Muscle layer of duodenum (tissue), 2 donors: Measurements from ENCODE around the gene MYLK4.

Experiments used
- H3K27ac ChIP-seq: one replicate; pipeline ENCODE4 v1.7.0; 2013; ENCODE audit warnings: mild to moderate bottlenecking, low read length
- H3K27me3 ChIP-seq: one replicate; pipeline ENCODE4 v1.7.0; 2013; ENCODE audit warnings: low read depth, mild to moderate bottlenecking, control low read depth, low read length
- H3K36me3 ChIP-seq, 2 donors: one replicate each; pipeline ENCODE4 v1.7.0; 2013; ENCODE audit warnings: low read length in 2 of 2, control low read depth in 1 of 2, mild to moderate bottlenecking in 1 of 2; ENCODE audit not compliant: insufficient read depth in 2 of 2, control insufficient read depth in 1 of 2
- H3K4me1 ChIP-seq, 2 donors: one replicate each; pipeline ENCODE4 v1.7.0; 2013; ENCODE audit warnings: low read length in 2 of 2, mild to moderate bottlenecking in 2 of 2, control low read depth in 1 of 2, moderate library complexity in 1 of 2; ENCODE audit not compliant: insufficient read depth in 2 of 2, control insufficient read depth in 1 of 2
- H3K4me3 ChIP-seq, 2 donors: one replicate each; pipeline ENCODE4 v1.7.0; 2013; ENCODE audit warnings: low read length in 2 of 2, low read depth in 1 of 2, mild to moderate bottlenecking in 1 of 2
- H3K9me3 ChIP-seq, 2 donors: one replicate each; pipeline ENCODE4 v1.7.0; 2013; ENCODE audit warnings: low read length in 2 of 2, control low read depth in 1 of 2, mild to moderate bottlenecking in 1 of 2; ENCODE audit not compliant: control insufficient read depth in 1 of 2
- donor health status: healthy.

The MYLK4 gene

DNA sequence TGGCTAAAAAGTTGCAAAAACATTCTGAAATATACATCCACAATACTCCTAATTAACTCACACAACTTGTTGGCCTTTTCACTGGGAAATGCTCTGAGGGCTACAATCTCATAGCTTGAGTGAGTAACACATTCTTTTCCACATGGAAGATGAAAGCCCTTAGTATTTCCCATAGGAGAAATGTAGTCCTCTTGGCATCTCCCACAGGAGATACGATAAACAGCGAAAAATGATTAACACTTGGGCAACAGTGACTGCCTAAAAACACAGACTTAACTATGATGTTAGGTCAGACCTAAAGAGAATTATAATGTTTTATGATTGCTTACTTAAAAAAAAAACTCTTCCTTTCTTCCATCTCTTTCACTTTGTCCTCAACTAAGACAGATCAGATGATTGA lies 9.0 kb downstream of the MYLK4 start:
- Histone ChIP-seq H3K27ac (no peak overlapping the region), H3K27me3 (no peaks in the 10 kb centered on the region), H3K36me3 (no peaks in the 10 kb centered on the region), H3K4me3 (no peak overlapping the region), H3K9me3 (no peaks in the 10 kb centered on the region), H3K4me1 (peaks cover 0 to 4% of the 10 kb centered on the region in 2 donors)

DNA sequence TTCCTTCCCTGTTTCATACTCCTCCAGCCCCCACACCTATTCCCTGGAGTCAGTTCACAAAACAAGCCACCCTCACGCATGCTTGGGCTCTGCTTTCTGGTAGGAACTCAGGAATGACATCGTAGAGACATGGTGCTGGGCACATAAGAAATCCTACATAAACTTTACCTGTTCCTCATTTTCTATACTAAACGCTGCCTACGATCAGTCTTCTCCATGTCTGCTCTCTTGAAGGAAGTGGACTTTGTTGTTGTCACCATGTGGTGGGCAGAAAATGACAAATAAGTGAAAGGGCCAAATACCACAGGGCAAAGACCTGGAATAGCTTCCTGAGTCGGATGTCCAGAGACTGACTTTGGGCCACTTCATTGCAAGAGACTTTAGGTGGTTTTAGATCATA lies 10.1 kb downstream of the MYLK4 start:
- Histone ChIP-seq H3K4me3 (no peak overlapping the region), H3K36me3 (no peaks in the 10 kb centered on the region), H3K27ac (no peak overlapping the region), H3K9me3 (no peaks in the 10 kb centered on the region), H3K4me1 (peaks cover 0 to 4% of the 10 kb centered on the region in 2 donors), H3K27me3 (no peaks in the 10 kb centered on the region)

GRCh38 chr6:2739335-2739734 lies 11.4 kb downstream of the MYLK4 start:
- H3K27ac ChIP-seq = no peak overlapping the region

DNA sequence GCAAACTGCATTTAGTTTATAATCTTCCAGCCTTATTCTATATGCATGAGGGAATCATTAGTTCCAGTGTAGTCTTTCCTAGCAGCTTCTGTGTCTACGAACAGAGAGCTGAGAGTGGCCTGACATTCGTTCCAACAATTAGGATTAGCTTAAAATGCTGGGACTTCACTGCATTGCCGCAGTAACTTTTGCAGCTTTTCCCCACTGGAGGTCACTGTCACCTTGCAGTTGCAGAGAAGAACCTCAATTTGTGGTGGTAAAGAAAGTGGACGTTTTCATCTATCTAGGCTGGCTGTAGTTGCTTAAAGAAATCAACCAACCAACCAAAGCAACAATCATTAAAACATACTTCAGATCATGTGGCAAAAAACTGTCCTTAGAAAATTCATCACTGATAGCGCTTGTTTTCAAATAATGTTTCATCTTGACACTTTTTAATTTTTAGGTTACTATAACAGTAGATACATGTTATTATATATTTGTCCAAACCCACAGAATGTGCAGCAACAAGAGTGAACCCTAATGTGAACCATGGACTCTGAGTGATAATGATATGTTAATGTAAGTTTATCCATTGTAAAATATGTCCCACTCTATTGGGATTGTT lies 12.2 kb downstream of the MYLK4 start:
- H3K27ac ChIP-seq = no peak overlapping the region
- H3K4me1 ChIP-seq = no peaks in the 10 kb centered on the region
- no peaks in the 10 kb centered on the region for H3K9me3 ChIP-seq
- H3K27me3 ChIP-seq = no peaks in the 10 kb centered on the region
- H3K36me3 ChIP-seq = no peaks in the 10 kb centered on the region
- no peak overlapping the region for H3K4me3 ChIP-seq

More at GRCh38 chr6:2739335-2739734, 11.4 kb downstream of the MYLK4 start:
- Histone ChIP-seq H3K36me3 (no peaks in the 10 kb centered on the region), H3K9me3 (no peaks in the 10 kb centered on the region), H3K4me1 (peaks cover 0 to 2% of the 10 kb centered on the region in 2 donors), H3K4me3 (no peak overlapping the region), H3K27me3 (no peaks in the 10 kb centered on the region)

GRCh38 chr6:2737885-2738284 lies 12.8 kb downstream of the MYLK4 start:
- no peak overlapping the region for H3K4me3 ChIP-seq
- H3K27me3 ChIP-seq = no peaks in the 10 kb centered on the region
- H3K27ac ChIP-seq = no peak overlapping the region
- peaks cover 0 to 5% of the 10 kb centered on the region in 2 donors for H3K4me1 ChIP-seq
- no peaks in the 10 kb centered on the region for H3K36me3 ChIP-seq
- H3K9me3 ChIP-seq = no peaks in the 10 kb centered on the region

DNA sequence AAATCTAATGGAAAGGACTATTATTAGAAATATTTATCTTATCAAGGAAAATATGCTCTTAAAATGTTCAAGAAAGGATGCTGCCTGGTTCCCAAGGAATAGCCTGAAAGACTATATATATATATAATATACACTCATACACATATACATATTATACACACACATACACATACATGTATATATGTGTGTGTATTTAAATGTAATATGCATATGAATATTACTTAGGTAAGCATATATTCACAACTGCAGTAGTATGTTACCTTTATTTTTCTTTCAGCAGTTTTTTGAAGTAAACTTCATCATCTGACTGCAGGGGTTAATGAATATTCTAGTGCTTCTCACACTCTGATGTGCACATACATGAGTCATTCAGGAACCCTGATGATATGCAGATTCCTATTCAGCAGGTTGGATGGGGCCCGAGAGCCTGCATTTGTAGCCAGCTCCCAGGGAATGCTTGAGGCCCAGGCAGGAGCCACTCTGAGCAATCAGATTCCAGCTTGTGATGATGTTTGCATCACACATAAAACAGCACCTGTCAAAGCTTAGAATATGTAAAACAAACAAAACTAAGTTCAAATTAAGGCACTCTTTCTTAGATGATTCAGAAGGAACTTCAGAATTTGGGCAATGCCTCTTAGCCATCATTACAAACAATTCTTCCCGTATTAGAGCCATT lies 16.1 kb downstream of the MYLK4 start:
- no peaks in the 10 kb centered on the region for H3K27me3 ChIP-seq

GRCh38 chr6:2733736-2734480 lies 16.8 kb downstream of the MYLK4 start:
- Histone ChIP-seq H3K36me3 (no peaks in the 10 kb centered on the region), H3K9me3 (no peaks in the 10 kb centered on the region), H3K4me3 (no peak overlapping the region), H3K4me1 (peaks cover 5 to 19% of the 10 kb centered on the region in 2 donors), H3K27me3 (no peaks in the 10 kb centered on the region), H3K27ac (no peak overlapping the region)

More for the DNA sequence above, 16.1 kb downstream of the MYLK4 start:
- no peaks in the 10 kb centered on the region for H3K36me3 ChIP-seq
- H3K4me3 ChIP-seq = no peak overlapping the region
- H3K27ac ChIP-seq = no peak overlapping the region
- H3K9me3 ChIP-seq = no peaks in the 10 kb centered on the region
- peaks cover 5 to 19% of the 10 kb centered on the region in 2 donors for H3K4me1 ChIP-seq

GRCh38 chr6:2733324-2733723 lies 17.4 kb downstream of the MYLK4 start:
- Histone ChIP-seq H3K27me3 (no peaks in the 10 kb centered on the region), H3K27ac (no peak overlapping the region)

DNA sequence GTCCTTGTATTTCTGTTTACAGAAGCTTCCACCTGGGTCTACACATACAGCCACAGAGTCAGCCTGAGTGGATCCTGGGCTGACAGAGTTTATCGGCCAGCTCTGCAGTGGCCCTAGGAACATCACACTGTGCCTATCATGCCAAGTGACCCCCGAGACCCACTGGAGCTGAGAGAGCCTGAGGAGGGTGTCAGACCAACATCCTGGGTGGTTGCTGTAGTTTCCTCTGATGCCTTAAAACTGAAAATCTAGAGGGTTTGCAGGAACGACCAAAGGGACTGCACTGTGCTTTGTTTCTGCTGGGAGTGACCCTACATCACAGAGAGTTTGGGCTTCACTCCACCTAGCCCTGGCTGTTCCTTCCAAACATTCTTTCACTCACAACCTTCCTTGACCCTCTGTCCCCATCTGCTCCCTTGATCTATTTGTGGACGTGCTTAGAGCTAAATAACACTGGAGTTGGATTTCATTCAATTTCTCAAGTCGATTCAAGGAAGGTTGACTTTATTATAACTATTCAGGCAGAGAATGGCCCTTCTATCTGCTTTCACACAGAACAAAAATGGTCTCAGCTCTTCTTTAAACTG lies 18.1 kb downstream of the MYLK4 start:
- Histone ChIP-seq H3K9me3 (no peaks in the 10 kb centered on the region), H3K27ac (no peak overlapping the region), H3K4me3 (no peak overlapping the region), H3K4me1 (peaks cover 5 to 19% of the 10 kb centered on the region in 2 donors), H3K36me3 (no peaks in the 10 kb centered on the region), H3K27me3 (no peaks in the 10 kb centered on the region)

More at GRCh38 chr6:2733324-2733723, 17.4 kb downstream of the MYLK4 start:
- no peaks in the 10 kb centered on the region for H3K36me3 ChIP-seq
- H3K9me3 ChIP-seq = no peaks in the 10 kb centered on the region
- peaks cover 5 to 19% of the 10 kb centered on the region in 2 donors for H3K4me1 ChIP-seq
- H3K4me3 ChIP-seq = no peak overlapping the region

GRCh38 chr6:2731281-2731909 lies 19.3 kb downstream of the MYLK4 start:
- H3K27ac ChIP-seq = no peak overlapping the region

More at GRCh38 chr6:2731281-2731909, 19.3 kb downstream of the MYLK4 start:
- Histone ChIP-seq H3K36me3 (no peaks in the 10 kb centered on the region), H3K9me3 (no peaks in the 10 kb centered on the region), H3K4me3 (no peak overlapping the region), H3K4me1 (peaks cover 5 to 20% of the 10 kb centered on the region in 2 donors), H3K27me3 (no peaks in the 10 kb centered on the region)
